Femur (tissue), 1 donor: ENCODE results near the gene FAM151B.

ENCODE experiments used
- DNase-seq: peaks from one replicate; pipeline ENCODE4 v3.0.0-alpha.2; 2017

The FAM151B gene

DNA sequence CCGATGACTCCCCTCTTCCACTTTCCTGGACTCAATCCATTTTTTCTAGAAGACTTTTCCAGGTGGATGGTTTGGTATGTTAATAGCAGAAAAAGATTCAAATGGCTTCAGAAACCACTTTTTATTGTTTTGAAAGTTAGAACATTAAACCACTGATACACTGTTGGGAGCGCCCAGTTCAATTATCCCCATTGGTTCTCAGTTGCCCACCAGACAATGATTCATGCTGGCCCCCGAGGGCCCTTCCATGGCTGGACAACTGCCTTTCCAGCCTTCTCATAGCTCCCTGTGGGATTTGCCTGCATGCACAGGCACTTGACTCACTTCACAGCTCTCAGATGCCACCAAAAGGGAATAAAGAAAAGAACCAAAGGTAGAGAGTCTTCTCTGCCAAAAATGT lies 103.5 kb downstream of the FAM151B start:
- DNase-seq, result no peak

DNA sequence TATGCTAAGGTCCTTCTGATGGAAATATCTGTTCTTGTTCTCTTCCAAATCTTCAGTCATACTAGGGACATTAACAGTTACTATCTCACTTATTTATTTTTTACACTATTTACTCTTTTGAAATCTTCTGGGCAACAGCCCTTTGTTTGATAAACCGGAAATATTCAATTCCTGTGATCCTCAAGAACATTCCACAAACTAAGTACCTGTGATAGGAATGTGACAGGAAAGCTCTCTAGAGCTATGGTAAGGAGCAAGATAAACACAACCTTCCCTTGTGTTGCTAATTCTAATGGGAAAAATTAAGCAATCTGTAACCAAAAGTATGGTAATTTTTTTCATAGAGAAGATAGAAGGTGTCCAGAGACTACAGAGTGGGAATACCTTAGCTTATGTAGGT lies 104.2 kb downstream of the FAM151B start:
- no peak for DNase-seq
